Lung (tissue), 12 donors: Measurements from ENCODE around the gene MYO16. TPM values are rescaled to one million over a fixed set of nuclear protein-coding genes. Genes with fewer than 3 reads are reported as not detected.

Source experiments
- ATAC-seq: fragments of 200-7000 bp; cut with Tn5 transposase; one replicate; pipeline ENCODE4 v1.9.1; 2020; ENCODE audit warnings: moderate number of reproducible peaks; ENCODE audit not compliant: insufficient read depth, low FRiP score
- DNase-seq, 3 donors: peaks; one replicate each; pipeline ENCODE4 v3.0.0-alpha.2; 2013 to 2017
- H3K27ac ChIP-seq, 2 donors: one replicate each; pipeline ENCODE4 v1.5.1; 2013; ENCODE audit warnings: mild to moderate bottlenecking in 2 of 2, moderate library complexity in 2 of 2, control low read depth in 1 of 2, inconsistent platforms in 1 of 2, low read depth in 1 of 2, low read length in 1 of 2
- H3K27me3 ChIP-seq, 3 donors: one replicate each; pipeline ENCODE4 v1.5.1; 2013; ENCODE audit warnings: low read length in 2 of 3; ENCODE audit not compliant: control insufficient read depth in 3 of 3, insufficient read depth in 3 of 3
- H3K36me3 ChIP-seq, 4 donors: one replicate each; pipeline ENCODE4 v1.5.1; 2013; ENCODE audit warnings: low read length in 4 of 4, mild to moderate bottlenecking in 1 of 4, moderate library complexity in 1 of 4; ENCODE audit not compliant: control insufficient read depth in 4 of 4, insufficient read depth in 4 of 4
- H3K4me1 ChIP-seq, 5 donors: one replicate each; pipeline ENCODE4 v1.5.1; 2013; ENCODE audit warnings: low read length in 5 of 5, mild to moderate bottlenecking in 2 of 5, moderate library complexity in 1 of 5; ENCODE audit not compliant: control insufficient read depth in 5 of 5, insufficient read depth in 5 of 5
- H3K4me3 ChIP-seq: one replicate; pipeline ENCODE4 v1.5.1; 2013; ENCODE audit warnings: mild to moderate bottlenecking, control low read depth, moderate library complexity
- H3K9ac ChIP-seq, 2 donors: one replicate each; pipeline ENCODE4 v1.5.1; 2013; ENCODE audit warnings: low read length in 2 of 2, control low read depth in 1 of 2; ENCODE audit not compliant: insufficient read depth in 1 of 2
- H3K9me3 ChIP-seq, 4 donors: one replicate each; pipeline ENCODE4 v1.5.1; 2013; ENCODE audit warnings: low read length in 3 of 4, mild to moderate bottlenecking in 1 of 4, moderate library complexity in 1 of 4; ENCODE audit not compliant: control insufficient read depth in 4 of 4, insufficient read depth in 3 of 4
- WGBS, 2 donors: extraction: QIAGEN DNeasy Blood & Tissue Kit; methylation state at CpG; one replicate each; pipeline ENCODE4 v1.1.7; 2013; 5-methylcytosine and 5-hydroxymethylcytosine counted together
- polyA plus RNA-seq, 2 donors: library from polyadenylated mRNA; stranded (reverse); fragments of 200-250 nt; gene quantifications; one replicate each; pipeline ENCODE4 v1.2.1, GENCODE V29; 2013
- total RNA-seq, 2 donors: library from RNA; depleted of rRNA in 1 of 2; stranded (reverse); fragments of >200 nt in 1 of 2; gene quantifications; one replicate each; pipeline ENCODE4 v1.2.1, GENCODE V29; 2014 to 2021
- TF ChIP-seq, protein P1 (sequence below): IDR thresholded peaks from 2 replicates; pipeline ENCODE4 v1.5.1; 2012; ENCODE audit warnings: mild to moderate bottlenecking; ENCODE audit errors: control extremely low read depth, extremely low read depth
- donor health status: control.
- donor health status: control.
- donor health status: Bipolar disorder and iron deficiency.
- donor health status: healthy.
- donor health status: DM: yes; HTN: yes; CAD: no.

MYO16 gene
- total and polyA plus RNA-seq, 4 donors, result 0.12 to 13.8 (median 0.88) TPM

DNA sequence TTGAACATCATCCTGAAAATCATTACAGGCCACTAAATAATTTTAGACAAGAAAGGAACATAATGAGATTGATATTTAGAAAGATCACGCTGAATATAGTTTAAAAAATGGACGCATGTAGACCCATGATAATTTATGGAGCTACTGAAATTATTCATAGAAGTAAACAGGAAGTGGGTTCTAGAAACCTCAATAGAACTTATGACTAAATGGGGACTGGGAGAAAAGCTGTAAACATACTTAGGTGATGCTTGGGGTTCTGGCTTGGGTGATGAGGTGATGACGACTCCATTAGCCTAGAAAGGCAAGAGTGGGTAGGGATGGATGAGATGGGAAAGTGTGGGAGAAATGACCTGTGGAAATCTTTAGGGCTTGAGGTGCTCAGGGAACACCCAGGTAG lies 484.0 kb downstream of the MYO16 start:
- Histone ChIP-seq H3K27me3 (no peaks in the 10 kb centered on the region), H3K4me3 (no peak overlapping the region), H3K9ac (no peak overlapping the region), H3K4me1 (no peaks in the 10 kb centered on the region), H3K27ac (no peak overlapping the region), H3K36me3 (no peaks in the 10 kb centered on the region), H3K9me3 (peaks cover 0 to 5% (median 0%) of the 10 kb centered on the region in 4 donors)
- no peak for DNase-seq
- TF ChIP-seq, protein P1, sequence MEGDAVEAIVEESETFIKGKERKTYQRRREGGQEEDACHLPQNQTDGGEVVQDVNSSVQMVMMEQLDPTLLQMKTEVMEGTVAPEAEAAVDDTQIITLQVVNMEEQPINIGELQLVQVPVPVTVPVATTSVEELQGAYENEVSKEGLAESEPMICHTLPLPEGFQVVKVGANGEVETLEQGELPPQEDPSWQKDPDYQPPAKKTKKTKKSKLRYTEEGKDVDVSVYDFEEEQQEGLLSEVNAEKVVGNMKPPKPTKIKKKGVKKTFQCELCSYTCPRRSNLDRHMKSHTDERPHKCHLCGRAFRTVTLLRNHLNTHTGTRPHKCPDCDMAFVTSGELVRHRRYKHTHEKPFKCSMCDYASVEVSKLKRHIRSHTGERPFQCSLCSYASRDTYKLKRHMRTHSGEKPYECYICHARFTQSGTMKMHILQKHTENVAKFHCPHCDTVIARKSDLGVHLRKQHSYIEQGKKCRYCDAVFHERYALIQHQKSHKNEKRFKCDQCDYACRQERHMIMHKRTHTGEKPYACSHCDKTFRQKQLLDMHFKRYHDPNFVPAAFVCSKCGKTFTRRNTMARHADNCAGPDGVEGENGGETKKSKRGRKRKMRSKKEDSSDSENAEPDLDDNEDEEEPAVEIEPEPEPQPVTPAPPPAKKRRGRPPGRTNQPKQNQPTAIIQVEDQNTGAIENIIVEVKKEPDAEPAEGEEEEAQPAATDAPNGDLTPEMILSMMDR, result no peak
- WGBS, 2 donors, result 67 to 69% methylated on average over 3 of the region's 3 CpGs
- no peak for ATAC-seq

- ATAC-seq, result no peak
- Histone ChIP-seq H3K36me3 (no peaks in the 10 kb centered on the region), H3K27me3 (no peaks in the 10 kb centered on the region), H3K9me3 (peaks cover 0 to 3% (median 0%) of the 10 kb centered on the region in 4 donors), H3K4me1 (no peaks in the 10 kb centered on the region), H3K27ac (no peak overlapping the region), H3K4me3 (no peak overlapping the region), H3K9ac (no peak overlapping the region)
- WGBS, 2 donors, result 87 to 92% methylated on average over 5 of the region's 5 CpGs
- TF ChIP-seq, protein P1, result no peak
- no peak for DNase-seq
These were observed 484.8 kb downstream of the MYO16 start for GRCh38 chr13:109114162-109114561.

- DNase-seq, result no peak
- H3K9ac ChIP-seq, result no peak overlapping the region
- 77 to 98% methylated on average over 2 of the region's 2 CpGs for WGBS, 2 donors
- no peak for ATAC-seq
- no peaks in the 10 kb centered on the region for H3K4me1 ChIP-seq
- H3K27me3 ChIP-seq, result no peaks in the 10 kb centered on the region
- TF ChIP-seq, protein P1, result no peak
- no peak overlapping the region for H3K27ac ChIP-seq
- H3K9me3 ChIP-seq, result peaks cover 0 to 3% (median 0%) of the 10 kb centered on the region in 4 donors
- H3K36me3 ChIP-seq, result no peaks in the 10 kb centered on the region
- no peak overlapping the region for H3K4me3 ChIP-seq
These were observed 485.6 kb downstream of the MYO16 start for GRCh38 chr13:109114991-109115390.

GRCh38 chr13:109118521-109118920 lies 489.1 kb downstream of the MYO16 start:
- H3K27ac ChIP-seq, result no peak overlapping the region
- no peak for ATAC-seq

More at GRCh38 chr13:109118521-109118920, 489.1 kb downstream of the MYO16 start:
- DNase-seq, result no peak
- TF ChIP-seq, protein P1, result no peak
- WGBS, 2 donors, result 80 to 83% methylated on average over 1 of the region's 1 CpG
- Histone ChIP-seq H3K4me1 (no peaks in the 10 kb centered on the region), H3K9ac (no peak overlapping the region), H3K27me3 (no peaks in the 10 kb centered on the region), H3K4me3 (no peak overlapping the region), H3K9me3 (peaks cover 0 to 3% (median 0%) of the 10 kb centered on the region in 4 donors), H3K36me3 (no peaks in the 10 kb centered on the region)
